HEK293 (cell line): ENCODE measurements around the gene BTBD9.

Experiments
- CTCF ChIA-PET: fragments of 350-600 bp; formaldehyde crosslinking; extraction: SDS; loops from one replicate; lab custom pipeline; 2021; ENCODE audit warnings: antibody characterized with exemption; lab: Yijun Ruan, JAX
- POLR2A ChIA-PET: fragments of 300-600 bp; formaldehyde crosslinking; extraction: SDS; loops from one replicate; lab custom pipeline; 2020; ENCODE audit warnings: antibody characterized with exemption, inconsistent platforms; lab: Yijun Ruan, JAX
- H3K27ac ChIP-seq: fragments of 200-500 bp; sonication (Bioruptor generic); 2 replicates; pipeline ENCODE4 v1.5.1; 2014; ENCODE audit warnings: low read depth, low read length, control low read depth, inconsistent platforms; ENCODE audit errors: extremely low read depth
- H3K36me3 ChIP-seq, 2 experiments: fragments of 200-500 bp in 1 of 2; sonication (Bioruptor generic) in 1 of 2; 1 replicate in 1 of 2; 2 replicates in 1 of 2; pipeline ENCODE4 v1.5.1; 2014 to 2017; ENCODE audit warnings: inconsistent platforms in 2 of 2, low read length in 2 of 2; ENCODE audit not compliant: control insufficient read depth in 2 of 2, insufficient read depth in 1 of 2
- H3K4me1 ChIP-seq: fragments of 200-500 bp; sonication (Bioruptor generic); 2 replicates; pipeline ENCODE4 v1.5.1; 2014; ENCODE audit warnings: mild to moderate bottlenecking, low read length, inconsistent platforms; ENCODE audit not compliant: control insufficient read depth, insufficient read depth
- H3K4me3 ChIP-seq: 2 replicates; pipeline ENCODE4 v1.5.1; 2011; ENCODE audit warnings: low read depth, mild to moderate bottlenecking, control low read depth, low read length, moderate library complexity
- H3K9me3 ChIP-seq: fragments of 200-500 bp; sonication (Bioruptor generic); 2 replicates; pipeline ENCODE4 v1.5.1; 2014; ENCODE audit warnings: low read depth, low read length, inconsistent platforms; ENCODE audit not compliant: control insufficient read depth, insufficient read depth
- HOXA7 ChIP-seq: sonication (generic); formaldehyde crosslinking; IDR thresholded peaks from 2 replicates; pipeline ENCODE4 v1.8.1; 2022; ENCODE audit warnings: missing genetic modification reagents, borderline replicate concordance
- KLF1 ChIP-seq: fragments of 450-650 bp; formaldehyde crosslinking; IDR thresholded peaks from 2 replicates; pipeline ENCODE4 v1.5.1; 2016; ENCODE audit warnings: missing biosample characterization, missing genetic modification characterization
- KLF16 ChIP-seq: fragments of 450-650 bp; formaldehyde crosslinking; IDR thresholded peaks from 2 replicates; pipeline ENCODE4 v1.5.1; 2017; ENCODE audit warnings: missing biosample characterization, missing genetic modification characterization
- KLF8 ChIP-seq: fragments of 450-650 bp; formaldehyde crosslinking; IDR thresholded peaks from 2 replicates; pipeline ENCODE4 v1.5.1; 2016; ENCODE audit warnings: missing biosample characterization, missing genetic modification characterization
- OSR2 ChIP-seq: fragments of 450-650 bp; formaldehyde crosslinking; IDR thresholded peaks from 2 replicates; pipeline ENCODE4 v1.5.1; 2016; ENCODE audit warnings: missing biosample characterization, missing genetic modification characterization
- OVOL3 ChIP-seq: fragments of 450-650 bp; formaldehyde crosslinking; IDR thresholded peaks from 2 replicates; pipeline ENCODE4 v1.5.1; 2016; ENCODE audit warnings: missing biosample characterization, missing genetic modification characterization
- SALL2 ChIP-seq: fragments of 450-650 bp; formaldehyde crosslinking; IDR thresholded peaks from 2 replicates; pipeline ENCODE4 v1.5.0; 2017; ENCODE audit warnings: missing biosample characterization, mild to moderate bottlenecking, missing genetic modification characterization, borderline replicate concordance
- TCF7L2 ChIP-seq: IDR thresholded peaks from 2 replicates; pipeline ENCODE4 v1.6.1; 2011; ENCODE audit warnings: low read depth, mild to moderate bottlenecking, inconsistent platforms, low read length, moderate library complexity, borderline replicate concordance
- TRIM28 ChIP-seq: IDR thresholded peaks from 2 replicates; pipeline ENCODE4 v1.6.1; 2011; ENCODE audit warnings: low read length, control low read depth, borderline replicate concordance
- WT1 ChIP-seq: fragments of 450-650 bp; formaldehyde crosslinking; IDR thresholded peaks from 2 replicates; pipeline ENCODE4 v1.5.1; 2016; ENCODE audit warnings: missing biosample characterization, missing genetic modification characterization
- ZBTB1 ChIP-seq: fragments of 450-650 bp; formaldehyde crosslinking; IDR thresholded peaks from 2 replicates; pipeline ENCODE4 v1.5.1; 2016; ENCODE audit warnings: missing biosample characterization, missing genetic modification characterization
- ZFHX2 ChIP-seq: fragments of 450-650 bp; formaldehyde crosslinking; conservative IDR thresholded peaks from 2 replicates; pipeline ENCODE4 v1.5.1; 2016; ENCODE audit warnings: missing biosample characterization, missing genetic modification characterization
- ZFP41 ChIP-seq: fragments of 450-650 bp; formaldehyde crosslinking; IDR thresholded peaks from 2 replicates; pipeline ENCODE4 v1.5.1; 2016; ENCODE audit warnings: missing biosample characterization, missing genetic modification characterization, borderline replicate concordance
- ZNF10 ChIP-seq: fragments of 450-650 bp; formaldehyde crosslinking; IDR thresholded peaks from 2 replicates; pipeline ENCODE4 v1.5.1; 2017; ENCODE audit warnings: missing biosample characterization, missing genetic modification characterization
- ZNF155 ChIP-seq: fragments of 450-650 bp; formaldehyde crosslinking; IDR thresholded peaks from 2 replicates; pipeline ENCODE4 v1.5.1; 2016; ENCODE audit warnings: missing biosample characterization, missing genetic modification characterization
- ZNF157 ChIP-seq: fragments of 450-650 bp; formaldehyde crosslinking; IDR thresholded peaks from 2 replicates; pipeline ENCODE4 v1.5.1; 2016; ENCODE audit warnings: missing biosample characterization, missing genetic modification characterization
- ZNF211 ChIP-seq: fragments of 450-650 bp; formaldehyde crosslinking; IDR thresholded peaks from 2 replicates; pipeline ENCODE4 v1.5.1; 2016; ENCODE audit warnings: low read depth, missing biosample characterization, missing genetic modification characterization
- ZNF280D ChIP-seq: fragments of 450-650 bp; formaldehyde crosslinking; IDR thresholded peaks from 2 replicates; pipeline ENCODE4 v1.5.1; 2016; ENCODE audit warnings: missing biosample characterization, missing genetic modification characterization
- ZNF341 ChIP-seq: fragments of 450-650 bp; formaldehyde crosslinking; IDR thresholded peaks from 2 replicates; pipeline ENCODE4; 2016; ENCODE audit warnings: low read depth, missing biosample characterization, missing genetic modification characterization
- ZNF391 ChIP-seq: fragments of 450-650 bp; formaldehyde crosslinking; IDR thresholded peaks from 2 replicates; pipeline ENCODE4 v1.5.1; 2016; ENCODE audit warnings: low read depth, missing biosample characterization, missing genetic modification characterization, borderline replicate concordance
- ZNF416 ChIP-seq: fragments of 450-650 bp; formaldehyde crosslinking; IDR thresholded peaks from 2 replicates; pipeline ENCODE4 v1.5.1; 2016; ENCODE audit warnings: missing biosample characterization, missing genetic modification characterization
- ZNF473 ChIP-seq: fragments of 450-650 bp; formaldehyde crosslinking; IDR thresholded peaks from 2 replicates; pipeline ENCODE4 v1.5.1; 2017; ENCODE audit warnings: missing biosample characterization, missing genetic modification characterization
- ZNF48 ChIP-seq: fragments of 450-650 bp; formaldehyde crosslinking; IDR thresholded peaks from 2 replicates; pipeline ENCODE4 v1.5.1; 2016; ENCODE audit warnings: missing biosample characterization, missing genetic modification characterization
- ZNF510 ChIP-seq: fragments of 450-650 bp; formaldehyde crosslinking; IDR thresholded peaks from 2 replicates; pipeline ENCODE4 v1.5.1; 2018; ENCODE audit warnings: mild to moderate bottlenecking, missing genetic modification characterization, missing biosample characterization; ENCODE audit not compliant: insufficient replicate concordance
- ZNF518A ChIP-seq: fragments of 450-650 bp; formaldehyde crosslinking; conservative IDR thresholded peaks from 2 replicates; pipeline ENCODE4 v1.5.1; 2016; ENCODE audit warnings: low read depth, missing biosample characterization, missing genetic modification characterization
- ZNF561 ChIP-seq: fragments of 450-650 bp; IDR thresholded peaks from 2 replicates; pipeline ENCODE4 v1.5.1; 2018; ENCODE audit warnings: missing biosample characterization, missing genetic modification characterization, borderline replicate concordance
- ZNF837 ChIP-seq: fragments of 450-650 bp; formaldehyde crosslinking; IDR thresholded peaks from 2 replicates; pipeline ENCODE4 v1.5.1; 2016; ENCODE audit warnings: missing biosample characterization, missing genetic modification characterization
- ZNF843 ChIP-seq: fragments of 450-650 bp; formaldehyde crosslinking; IDR thresholded peaks from 2 replicates; pipeline ENCODE4 v1.5.1; 2016; ENCODE audit warnings: missing biosample characterization, missing genetic modification characterization
- TF ChIP-seq, protein P1 (sequence below): fragments of 450-650 bp; formaldehyde crosslinking; IDR thresholded peaks from 2 replicates; pipeline ENCODE4 v1.5.1; 2016; ENCODE audit warnings: missing biosample characterization, missing genetic modification characterization, low read depth

The BTBD9 gene

DNA sequence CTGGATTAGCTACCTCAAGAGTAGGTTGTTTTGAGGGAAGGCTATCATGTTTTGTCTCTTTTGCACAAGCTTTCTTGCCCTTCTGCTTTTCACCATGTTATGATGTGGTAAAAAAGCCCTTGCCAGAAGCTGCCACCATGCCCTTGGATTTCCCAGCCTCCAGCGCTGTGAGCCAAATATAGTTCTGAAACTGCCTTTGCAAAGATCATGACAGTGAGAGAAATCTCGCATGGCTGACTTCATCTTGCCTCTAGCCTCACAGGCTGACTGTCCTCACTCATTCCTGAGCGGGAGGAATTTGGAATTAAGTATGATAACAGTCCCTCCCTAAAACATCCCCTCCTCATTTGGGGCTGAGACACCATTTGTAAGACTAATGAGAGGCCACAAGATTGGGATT is 207.7 kb downstream of the BTBD9 start (continued):
- TF ChIP-seq ZNF280D (tag by site-specific recombination) (no peak), KLF16 (tag by site-specific recombination) (no peak), ZNF518A (tag by site-specific recombination) (no peak), WT1 (no peak), ZNF157 (tag by site-specific recombination) (no peak), KLF1 (tag by site-specific recombination) (no peak), ZNF416 (tag by site-specific recombination) (no peak), ZNF391 (tag by site-specific recombination) (no peak), OSR2 (tag by site-specific recombination) (no peak), ZNF473 (tag by site-specific recombination) (no peak), ZNF837 (tag by site-specific recombination) (no peak), ZFP41 (no peak), SALL2 (tag by site-specific recombination) (no peak)

DNA sequence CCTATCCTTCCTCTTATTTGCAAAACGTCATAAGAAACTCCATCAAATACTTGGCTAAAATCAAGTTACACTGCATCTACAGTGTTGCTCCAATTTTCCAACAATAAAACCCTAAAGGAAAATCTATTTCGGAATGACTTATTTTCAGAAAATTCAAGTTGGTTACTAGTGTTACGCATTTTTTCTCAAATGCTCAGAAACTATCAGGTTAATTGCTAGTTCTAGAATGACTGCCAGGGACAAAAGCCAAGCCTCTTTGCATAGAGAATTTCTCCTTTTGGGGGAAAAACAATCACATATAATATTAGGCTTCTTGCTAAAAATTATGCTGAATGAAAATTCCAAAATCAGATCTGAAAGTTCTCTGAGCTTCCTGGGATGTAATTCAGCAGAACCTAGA is 210.2 kb downstream of the BTBD9 start:
- no peaks in the 10 kb centered on the region for H3K36me3 ChIP-seq
- CTCF ChIA-PET, result no interaction called here
- TF ChIP-seq ZNF10 (no peak), ZNF341 (tag by site-specific recombination) (no peak), ZBTB1 (tag by site-specific recombination) (no peak), ZNF155 (tag by site-specific recombination) (no peak), ZFHX2 (tag by site-specific recombination) (no peak), ZNF211 (tag by site-specific recombination) (no peak), ZNF843 (no peak), KLF8 (tag by site-specific recombination) (no peak), TRIM28 (no peak), TCF7L2 (no peak), OVOL3 (tag by site-specific recombination) (no peak), ZNF48 (tag by site-specific recombination) (no peak), HOXA7 (CRISPR knock-in tag) (no peak), ZNF561 (no peak), ZNF510 (no peak)
- TF ChIP-seq, protein P1, sequence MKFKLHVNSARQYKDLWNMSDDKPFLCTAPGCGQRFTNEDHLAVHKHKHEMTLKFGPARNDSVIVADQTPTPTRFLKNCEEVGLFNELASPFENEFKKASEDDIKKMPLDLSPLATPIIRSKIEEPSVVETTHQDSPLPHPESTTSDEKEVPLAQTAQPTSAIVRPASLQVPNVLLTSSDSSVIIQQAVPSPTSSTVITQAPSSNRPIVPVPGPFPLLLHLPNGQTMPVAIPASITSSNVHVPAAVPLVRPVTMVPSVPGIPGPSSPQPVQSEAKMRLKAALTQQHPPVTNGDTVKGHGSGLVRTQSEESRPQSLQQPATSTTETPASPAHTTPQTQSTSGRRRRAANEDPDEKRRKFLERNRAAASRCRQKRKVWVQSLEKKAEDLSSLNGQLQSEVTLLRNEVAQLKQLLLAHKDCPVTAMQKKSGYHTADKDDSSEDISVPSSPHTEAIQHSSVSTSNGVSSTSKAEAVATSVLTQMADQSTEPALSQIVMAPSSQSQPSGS (tag by site-specific recombination), result no peak
- TF ChIP-seq, all 188 proteins: peak for 0
- POLR2A ChIA-PET, result no interaction called here
- Histone ChIP-seq H3K27ac (no peak overlapping the region), H3K9me3 (no peaks in the 10 kb centered on the region), H3K4me3 (no peak overlapping the region), H3K4me1 (peaks cover 10% of the 10 kb centered on the region)
